HepG2 (cell line): Measurements from ENCODE around the gene EPB41L1. TPM values are rescaled to one million over a fixed set of nuclear protein-coding genes. Genes with fewer than 3 reads are reported as not detected.

Source experiments
- BCL6 ChIP-seq: IDR thresholded peaks from 2 replicates; pipeline ENCODE4 v1.6.1; 2016; ENCODE audit warnings: missing genetic modification reagents, missing compliant biosample characterization
- CERS6 ChIP-seq: sonication (generic); formaldehyde crosslinking; IDR thresholded peaks from 2 replicates; pipeline ENCODE4 v1.5.0; 2020; ENCODE audit warnings: missing genetic modification reagents
- HMG20A ChIP-seq: IDR thresholded peaks from 2 replicates; pipeline ENCODE4 v1.6.1; 2016; ENCODE audit warnings: borderline replicate concordance
- MZF1 ChIP-seq: sonication (generic); formaldehyde crosslinking; IDR thresholded peaks from 2 replicates; pipeline ENCODE4 v1.8.1; 2023; ENCODE audit warnings: mild to moderate bottlenecking, missing genetic modification reagents, borderline replicate concordance
- SP140L ChIP-seq: sonication (generic); formaldehyde crosslinking; IDR thresholded peaks from 2 replicates; pipeline ENCODE4 v1.4.0; 2020; ENCODE audit warnings: missing genetic modification reagents, borderline replicate concordance
- TEAD2 ChIP-seq: sonication (generic); formaldehyde crosslinking; IDR thresholded peaks from 2 replicates; pipeline ENCODE4 v1.9.0; 2021; ENCODE audit warnings: missing genetic modification reagents
- ZNF577 ChIP-seq: sonication (generic); formaldehyde crosslinking; IDR thresholded peaks from 2 replicates; pipeline ENCODE4 v1.4.0; 2020; ENCODE audit warnings: mild to moderate bottlenecking, low read depth, missing genetic modification reagents, borderline replicate concordance
- ZNF609 ChIP-seq: sonication (generic); formaldehyde crosslinking; IDR thresholded peaks from 2 replicates; pipeline ENCODE4 v1.4.0; 2020; ENCODE audit warnings: mild to moderate bottlenecking, missing genetic modification reagents, borderline replicate concordance
- polyA plus RNA-seq, 8 experiments: library from polyadenylated mRNA; depleted of rRNA in 3 of 8; stranded (reverse) in 7 of 8; unstranded in 1 of 8; fragments of >200 nt; fragmentation: Illumina TruSeq in 4 of 8; extraction: Trizol in 4 of 8; gene quantifications; 2 replicates each; pipeline versions ENCODE4 v1.2.1 to v1.2.3, GENCODE V29; 2011 to 2016; ENCODE audit warnings: low read depth in 4 of 8, missing spikeins in 1 of 8, mixed read lengths in 1 of 8; ENCODE audit not compliant: insufficient read depth in 1 of 8
- total RNA-seq, 5 experiments: library from RNA; depleted of rRNA; stranded (reverse); fragments of >200 nt; fragmentation: Illumina TruSeq; extraction: Trizol; gene quantifications; 2 replicates each; pipeline ENCODE4 v1.2.3, GENCODE V29; 2016; ENCODE audit warnings: low read depth in 1 of 5
- TF ChIP-seq, protein P1 (sequence below): sonication (generic); formaldehyde crosslinking; IDR thresholded peaks from 2 replicates; pipeline ENCODE4 v1.9.0; 2021; ENCODE audit warnings: mild to moderate bottlenecking, missing genetic modification reagents
- TF ChIP-seq, protein P2 (sequence below): sonication (generic); formaldehyde crosslinking; IDR thresholded peaks from 2 replicates; pipeline ENCODE4 v1.8.0; 2022; ENCODE audit warnings: missing genetic modification reagents, mild to moderate bottlenecking, borderline replicate concordance
- TF ChIP-seq, protein P3 (sequence below): sonication (generic); formaldehyde crosslinking; IDR thresholded peaks from 2 replicates; pipeline ENCODE4 v1.5.1; 2020; ENCODE audit warnings: missing genetic modification reagents, mild to moderate bottlenecking, borderline replicate concordance

EPB41L1 gene
- total and polyA plus RNA-seq, 2 of the 13 experiments (the other 11 are each of a cell fraction or from before 2014, with no cell fraction given), result 16.7 to 39.0 TPM

DNA sequence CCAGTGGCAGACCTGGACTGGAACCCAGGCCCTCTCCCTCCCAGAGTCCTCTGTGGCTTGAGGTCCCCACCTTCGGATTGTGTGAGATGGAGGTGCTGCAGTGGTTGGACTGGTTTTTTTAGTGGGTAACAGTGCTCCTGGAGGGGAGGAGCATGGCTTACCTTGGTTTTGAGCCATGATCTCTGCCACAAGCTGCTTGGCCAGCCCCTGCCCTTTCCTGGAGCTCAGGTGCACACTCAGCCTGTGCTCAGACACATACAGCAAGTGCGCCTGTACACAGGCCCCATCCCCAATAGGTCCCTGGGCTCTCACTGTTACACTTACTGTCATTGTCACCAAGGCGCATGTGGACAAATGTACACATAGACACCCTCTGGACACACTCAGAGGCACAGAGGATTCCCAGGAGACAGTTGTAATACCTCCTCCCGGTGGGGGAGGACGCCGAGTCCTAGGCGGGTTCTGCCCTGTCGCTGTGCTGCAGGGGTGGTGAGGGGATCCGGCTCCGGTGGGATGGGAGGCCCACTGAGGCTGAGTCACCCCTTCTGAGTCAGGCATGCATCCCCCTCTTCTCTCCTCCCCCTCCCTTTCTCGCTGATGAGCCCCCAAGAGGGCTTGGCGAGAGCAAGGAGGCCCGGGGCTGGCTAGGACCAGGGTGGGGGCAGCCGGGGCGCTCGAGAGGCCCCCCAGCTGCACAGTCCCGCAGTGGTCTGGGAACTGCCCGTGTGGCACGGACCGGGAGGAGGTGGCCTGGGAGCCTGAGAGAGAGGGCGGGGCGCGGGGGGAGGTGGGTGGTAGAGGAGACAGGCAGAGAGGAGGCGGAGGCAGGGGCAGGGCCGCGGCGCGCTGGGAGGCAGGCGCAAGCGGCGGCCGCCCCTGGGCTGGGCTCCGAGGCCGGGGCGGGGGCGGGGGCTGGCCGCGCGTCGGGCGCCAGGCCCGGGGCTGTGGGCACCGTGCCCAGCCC lies 522 bp upstream of the EPB41L1 start (continued):
- TF ChIP-seq, protein P1, sequence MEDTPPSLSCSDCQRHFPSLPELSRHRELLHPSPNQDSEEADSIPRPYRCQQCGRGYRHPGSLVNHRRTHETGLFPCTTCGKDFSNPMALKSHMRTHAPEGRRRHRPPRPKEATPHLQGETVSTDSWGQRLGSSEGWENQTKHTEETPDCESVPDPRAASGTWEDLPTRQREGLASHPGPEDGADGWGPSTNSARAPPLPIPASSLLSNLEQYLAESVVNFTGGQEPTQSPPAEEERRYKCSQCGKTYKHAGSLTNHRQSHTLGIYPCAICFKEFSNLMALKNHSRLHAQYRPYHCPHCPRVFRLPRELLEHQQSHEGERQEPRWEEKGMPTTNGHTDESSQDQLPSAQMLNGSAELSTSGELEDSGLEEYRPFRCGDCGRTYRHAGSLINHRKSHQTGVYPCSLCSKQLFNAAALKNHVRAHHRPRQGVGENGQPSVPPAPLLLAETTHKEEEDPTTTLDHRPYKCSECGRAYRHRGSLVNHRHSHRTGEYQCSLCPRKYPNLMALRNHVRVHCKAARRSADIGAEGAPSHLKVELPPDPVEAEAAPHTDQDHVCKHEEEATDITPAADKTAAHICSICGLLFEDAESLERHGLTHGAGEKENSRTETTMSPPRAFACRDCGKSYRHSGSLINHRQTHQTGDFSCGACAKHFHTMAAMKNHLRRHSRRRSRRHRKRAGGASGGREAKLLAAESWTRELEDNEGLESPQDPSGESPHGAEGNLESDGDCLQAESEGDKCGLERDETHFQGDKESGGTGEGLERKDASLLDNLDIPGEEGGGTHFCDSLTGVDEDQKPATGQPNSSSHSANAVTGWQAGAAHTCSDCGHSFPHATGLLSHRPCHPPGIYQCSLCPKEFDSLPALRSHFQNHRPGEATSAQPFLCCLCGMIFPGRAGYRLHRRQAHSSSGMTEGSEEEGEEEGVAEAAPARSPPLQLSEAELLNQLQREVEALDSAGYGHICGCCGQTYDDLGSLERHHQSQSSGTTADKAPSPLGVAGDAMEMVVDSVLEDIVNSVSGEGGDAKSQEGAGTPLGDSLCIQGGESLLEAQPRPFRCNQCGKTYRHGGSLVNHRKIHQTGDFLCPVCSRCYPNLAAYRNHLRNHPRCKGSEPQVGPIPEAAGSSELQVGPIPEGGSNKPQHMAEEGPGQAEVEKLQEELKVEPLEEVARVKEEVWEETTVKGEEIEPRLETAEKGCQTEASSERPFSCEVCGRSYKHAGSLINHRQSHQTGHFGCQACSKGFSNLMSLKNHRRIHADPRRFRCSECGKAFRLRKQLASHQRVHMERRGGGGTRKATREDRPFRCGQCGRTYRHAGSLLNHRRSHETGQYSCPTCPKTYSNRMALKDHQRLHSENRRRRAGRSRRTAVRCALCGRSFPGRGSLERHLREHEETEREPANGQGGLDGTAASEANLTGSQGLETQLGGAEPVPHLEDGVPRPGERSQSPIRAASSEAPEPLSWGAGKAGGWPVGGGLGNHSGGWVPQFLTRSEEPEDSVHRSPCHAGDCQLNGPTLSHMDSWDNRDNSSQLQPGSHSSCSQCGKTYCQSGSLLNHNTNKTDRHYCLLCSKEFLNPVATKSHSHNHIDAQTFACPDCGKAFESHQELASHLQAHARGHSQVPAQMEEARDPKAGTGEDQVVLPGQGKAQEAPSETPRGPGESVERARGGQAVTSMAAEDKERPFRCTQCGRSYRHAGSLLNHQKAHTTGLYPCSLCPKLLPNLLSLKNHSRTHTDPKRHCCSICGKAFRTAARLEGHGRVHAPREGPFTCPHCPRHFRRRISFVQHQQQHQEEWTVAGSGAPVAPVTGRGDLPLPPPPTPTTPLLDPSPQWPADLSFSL (CRISPR knock-in tag), result no peak
- TF ChIP-seq SP140L (CRISPR knock-in tag) (no peak), TEAD2 (CRISPR knock-in tag) (no peak), CERS6 (CRISPR knock-in tag) (no peak), BCL6 (CRISPR knock-in tag) (no peak), ZNF609 (CRISPR knock-in tag) (no peak; the same call in 1 of the 2 replicates), MZF1 (CRISPR knock-in tag) (no peak), HMG20A (CRISPR knock-in tag) (no peak), ZNF577 (CRISPR knock-in tag) (no peak)
- TF ChIP-seq, protein P2, sequence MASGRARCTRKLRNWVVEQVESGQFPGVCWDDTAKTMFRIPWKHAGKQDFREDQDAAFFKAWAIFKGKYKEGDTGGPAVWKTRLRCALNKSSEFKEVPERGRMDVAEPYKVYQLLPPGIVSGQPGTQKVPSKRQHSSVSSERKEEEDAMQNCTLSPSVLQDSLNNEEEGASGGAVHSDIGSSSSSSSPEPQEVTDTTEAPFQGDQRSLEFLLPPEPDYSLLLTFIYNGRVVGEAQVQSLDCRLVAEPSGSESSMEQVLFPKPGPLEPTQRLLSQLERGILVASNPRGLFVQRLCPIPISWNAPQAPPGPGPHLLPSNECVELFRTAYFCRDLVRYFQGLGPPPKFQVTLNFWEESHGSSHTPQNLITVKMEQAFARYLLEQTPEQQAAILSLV, result peak; percentile 65; the same call in 1 of the 2 replicates
- TF ChIP-seq, protein P3, sequence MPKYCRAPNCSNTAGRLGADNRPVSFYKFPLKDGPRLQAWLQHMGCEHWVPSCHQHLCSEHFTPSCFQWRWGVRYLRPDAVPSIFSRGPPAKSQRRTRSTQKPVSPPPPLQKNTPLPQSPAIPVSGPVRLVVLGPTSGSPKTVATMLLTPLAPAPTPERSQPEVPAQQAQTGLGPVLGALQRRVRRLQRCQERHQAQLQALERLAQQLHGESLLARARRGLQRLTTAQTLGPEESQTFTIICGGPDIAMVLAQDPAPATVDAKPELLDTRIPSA (CRISPR knock-in tag), result no peak
